ENCODE measurements around the gene PNMT.

DNA sequence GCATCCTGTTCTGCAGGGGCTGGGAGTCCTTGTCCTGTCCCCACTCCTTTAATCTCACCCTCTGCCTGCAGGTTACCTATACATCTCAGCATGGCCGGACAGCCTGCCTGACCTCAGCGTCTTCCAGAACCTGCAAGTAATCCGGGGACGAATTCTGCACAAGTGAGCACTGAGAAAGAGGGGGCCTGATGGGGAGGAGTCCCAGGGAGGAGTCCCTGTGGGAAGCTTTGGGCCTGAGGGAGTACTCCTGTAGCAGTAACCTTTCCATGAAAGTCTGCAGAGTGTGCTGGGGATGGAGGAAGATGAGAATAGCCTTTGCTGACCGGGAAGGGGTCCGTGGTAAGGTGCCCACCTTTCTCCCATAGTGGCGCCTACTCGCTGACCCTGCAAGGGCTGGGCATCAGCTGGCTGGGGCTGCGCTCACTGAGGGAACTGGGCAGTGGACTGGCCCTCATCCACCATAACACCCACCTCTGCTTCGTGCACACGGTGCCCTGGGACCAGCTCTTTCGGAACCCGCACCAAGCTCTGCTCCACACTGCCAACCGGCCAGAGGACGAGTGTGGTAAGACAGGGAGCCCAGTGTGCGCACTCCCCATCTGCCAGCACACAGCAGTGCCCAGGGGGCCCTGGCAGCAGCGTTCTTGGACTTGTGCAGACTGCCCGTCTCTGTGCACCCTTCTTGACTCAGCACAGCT is 47.3 kb downstream of the PNMT start:
- TF ChIP-seq, protein P1, sequence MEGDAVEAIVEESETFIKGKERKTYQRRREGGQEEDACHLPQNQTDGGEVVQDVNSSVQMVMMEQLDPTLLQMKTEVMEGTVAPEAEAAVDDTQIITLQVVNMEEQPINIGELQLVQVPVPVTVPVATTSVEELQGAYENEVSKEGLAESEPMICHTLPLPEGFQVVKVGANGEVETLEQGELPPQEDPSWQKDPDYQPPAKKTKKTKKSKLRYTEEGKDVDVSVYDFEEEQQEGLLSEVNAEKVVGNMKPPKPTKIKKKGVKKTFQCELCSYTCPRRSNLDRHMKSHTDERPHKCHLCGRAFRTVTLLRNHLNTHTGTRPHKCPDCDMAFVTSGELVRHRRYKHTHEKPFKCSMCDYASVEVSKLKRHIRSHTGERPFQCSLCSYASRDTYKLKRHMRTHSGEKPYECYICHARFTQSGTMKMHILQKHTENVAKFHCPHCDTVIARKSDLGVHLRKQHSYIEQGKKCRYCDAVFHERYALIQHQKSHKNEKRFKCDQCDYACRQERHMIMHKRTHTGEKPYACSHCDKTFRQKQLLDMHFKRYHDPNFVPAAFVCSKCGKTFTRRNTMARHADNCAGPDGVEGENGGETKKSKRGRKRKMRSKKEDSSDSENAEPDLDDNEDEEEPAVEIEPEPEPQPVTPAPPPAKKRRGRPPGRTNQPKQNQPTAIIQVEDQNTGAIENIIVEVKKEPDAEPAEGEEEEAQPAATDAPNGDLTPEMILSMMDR (IDR thresholded peaks at IDR 0.05), result no peak
- TF ChIP-seq POLR2A (IDR thresholded peaks at IDR 0.05), result no peak

All from thyroid gland (tissue), 4 donors.